GM12872 (cell line): ENCODE data around the gene AFAP1L2.

Experiments used
- CTCF ChIP-seq: IDR thresholded peaks from 3 replicates; pipeline ENCODE4 v1.5.1; 2011; ENCODE audit warnings: low read depth, mild to moderate bottlenecking, low read length, moderate library complexity; ENCODE audit not compliant: insufficient read depth

The AFAP1L2 gene

GRCh38 chr10:114262496-114262895 is 141.8 kb downstream of the AFAP1L2 start:
- TF ChIP-seq CTCF = no peak

GRCh38 chr10:114261076-114261475 is 143.2 kb downstream of the AFAP1L2 start:
- TF ChIP-seq CTCF = no peak

GRCh38 chr10:114260366-114260765 is 143.9 kb downstream of the AFAP1L2 start:
- no peak for TF ChIP-seq CTCF

GRCh38 chr10:114259824-114260223 is 144.5 kb downstream of the AFAP1L2 start:
- no peak for TF ChIP-seq CTCF

GRCh38 chr10:114258274-114258840 is 145.9 kb downstream of the AFAP1L2 start:
- TF ChIP-seq CTCF = no peak

- TF ChIP-seq CTCF = no peak
Observed at GRCh38 chr10:114257498-114257897, 146.8 kb downstream of the AFAP1L2 start.

GRCh38 chr10:114256822-114257221 is 147.5 kb downstream of the AFAP1L2 start:
- no peak for TF ChIP-seq CTCF
